PC-9 (cell line): Measurements from ENCODE around the gene CTSW. TPM values are rescaled to one million over a fixed set of nuclear protein-coding genes. Genes with fewer than 3 reads are reported as not detected.
A peak's percentile ranks its signal among the peaks of the same experiment; 100 is the strongest.

Source experiments
- BruUV-seq: library from RNA; stranded (reverse); fragments of 400-500 nt; replicated peaks from 2 replicates; lab custom pipeline; 2021; lab: Mats Ljungman, UMichigan
- CTCF ChIA-PET: fragments of 300-600 bp; sonication (Branson Sonifier 250); formaldehyde crosslinking; loops from one replicate; lab custom pipeline; 2022; ENCODE audit warnings: antibody characterized with exemption; lab: Charles Lee
- POLR2A ChIA-PET: fragments of 300-600 bp; sonication (Branson Sonifier 250); formaldehyde crosslinking; loops from one replicate; lab custom pipeline; 2022; ENCODE audit warnings: antibody characterized with exemption; ENCODE audit not compliant: unreplicated experiment; lab: Charles Lee
- DNase-seq, 2 experiments: peaks; one replicate each; pipeline versions ENCODE4 v3.0.0 to v3.0.0-alpha.2; 2015 to 2022; ENCODE audit warnings: mixed read lengths in 1 of 2
- H2AFZ ChIP-seq: fragments of 200-600 bp; sonication (generic); 2 replicates; pipeline ENCODE4 v1.8.1; 2017; ENCODE audit warnings: antibody characterized with exemption
- H3F3A ChIP-seq: fragments of 200-600 bp; sonication (generic); 2 replicates; pipeline ENCODE4 v1.8.1; 2017; ENCODE audit warnings: antibody characterized with exemption, mild to moderate bottlenecking, low read depth; ENCODE audit not compliant: insufficient read depth
- H3K27ac ChIP-seq: fragments of 200-600 bp; sonication (generic); 2 replicates; pipeline ENCODE4 v1.6.1; 2016; ENCODE audit warnings: mixed run types
- H3K27me3 ChIP-seq: fragments of 200-600 bp; sonication (generic); 2 replicates; pipeline ENCODE4 v1.6.1; 2016; ENCODE audit warnings: low read depth, mixed run types; ENCODE audit not compliant: insufficient read depth
- H3K36me3 ChIP-seq: fragments of 200-600 bp; sonication (generic); 2 replicates; pipeline ENCODE4 v1.6.1; 2016; ENCODE audit warnings: low read depth, mixed run types
- H3K4me1 ChIP-seq: fragments of 200-600 bp; sonication (generic); replicated peaks from 2 replicates; pipeline ENCODE4 v1.6.1; 2016; ENCODE audit warnings: mixed run types; ENCODE audit not compliant: insufficient read depth
- H3K4me2 ChIP-seq: fragments of 200-600 bp; sonication (generic); 2 replicates; pipeline ENCODE4 v1.6.1; 2017; ENCODE audit warnings: mixed run types
- H3K4me3 ChIP-seq: fragments of 200-600 bp; sonication (generic); 2 replicates; pipeline ENCODE4 v1.6.1; 2016; ENCODE audit warnings: mixed run types
- H3K79me2 ChIP-seq: fragments of 200-600 bp; sonication (generic); 2 replicates; pipeline ENCODE4 v1.6.1; 2017; ENCODE audit warnings: low read depth, mixed run types
- H3K9me2 ChIP-seq: fragments of 200-600 bp; sonication (generic); 2 replicates; pipeline ENCODE4 v1.8.1; 2017; ENCODE audit warnings: mild to moderate bottlenecking; ENCODE audit not compliant: insufficient read depth
- H3K9me3 ChIP-seq: fragments of 200-600 bp; sonication (generic); 2 replicates; pipeline ENCODE4 v1.8.1; 2016; ENCODE audit warnings: low read depth; ENCODE audit not compliant: insufficient read depth
- H4K20me1 ChIP-seq: fragments of 200-600 bp; sonication (generic); 2 replicates; pipeline ENCODE4 v1.8.1; 2017; ENCODE audit not compliant: insufficient read depth
- EZH2 ChIP-seq: fragments of 200-600 bp; sonication (generic); IDR thresholded peaks from 2 replicates; pipeline ENCODE4 v1.8.0; 2017; ENCODE audit warnings: antibody characterized with exemption, low read depth
- intact Hi-C: fragments of 100-400 bp; cut with micrococcal nuclease; formaldehyde crosslinking; loops from one replicate; pipeline ENCODE4 v1.10.0; 2022; ENCODE audit not compliant: unreplicated experiment
- total RNA-seq: library from RNA; stranded (reverse); gene quantifications from 2 replicates; pipeline ENCODE4 v1.2.3, GENCODE V29; 2021
- TF ChIP-seq, protein P1 (sequence below): fragments of 200-600 bp; sonication (generic); conservative IDR thresholded peaks from 2 replicates; pipeline ENCODE4 v1.6.1; 2017; ENCODE audit warnings: mixed run types, antibody characterized with exemption, mild to moderate bottlenecking, moderate library complexity

Gene CTSW
- total RNA-seq, 1 experiment from 2014 or later, result not detected

DNA sequence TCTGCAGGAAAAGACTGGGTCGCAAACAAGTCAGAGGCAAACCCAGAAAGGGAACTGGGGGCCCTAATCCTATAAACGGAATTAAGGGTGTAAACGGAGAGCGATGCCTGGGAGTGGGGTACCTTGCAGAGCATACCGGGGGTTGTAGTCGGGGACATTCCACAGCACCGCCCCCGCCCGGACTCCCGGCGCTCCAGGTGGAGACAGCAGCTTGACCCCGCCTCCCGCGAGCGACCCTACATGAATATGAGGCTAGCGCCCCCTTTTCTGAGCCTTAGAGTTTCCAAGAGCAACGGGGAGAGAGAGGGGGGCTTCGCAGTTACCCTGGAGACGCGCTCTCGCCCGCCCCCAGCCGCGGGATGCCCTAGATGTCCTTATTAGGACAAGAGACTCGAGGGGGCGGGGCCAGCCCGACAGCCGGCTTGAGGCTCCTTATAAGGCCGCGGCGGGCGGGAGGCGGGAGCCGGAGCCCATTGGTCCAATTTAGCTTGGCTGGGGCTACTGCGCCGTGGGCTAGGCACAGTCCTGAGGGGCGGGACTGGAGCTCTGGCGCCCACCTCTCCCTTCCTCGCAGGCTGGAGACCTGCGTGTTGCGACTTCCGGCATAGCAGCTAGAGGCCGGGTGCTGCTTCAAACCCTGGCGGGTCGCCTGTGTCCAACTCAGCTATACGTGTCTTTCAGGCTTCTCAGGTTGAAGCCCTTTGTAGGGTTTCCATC is 20.4 kb upstream of the CTSW start:
- Histone ChIP-seq H3K9me2 (no peaks in the 10 kb centered on the region), H3K4me2 (peak overlapping the region; percentile 88), H3K9me3 (no peaks in the 10 kb centered on the region), H2AFZ (peak overlapping the region; percentile 92), H3K4me3 (peak overlapping the region; percentile 96), H3K36me3 (peaks cover 36% of the 10 kb centered on the region), H3F3A (peaks cover 51% of the 10 kb centered on the region), H3K79me2 (peaks cover 61% of the 10 kb centered on the region), H3K27me3 (no peaks in the 10 kb centered on the region), H4K20me1 (peaks cover 32% of the 10 kb centered on the region), H3K4me1 (peaks cover 21% of the 10 kb centered on the region), H3K27ac (peak overlapping the region; percentile 79)
- intact Hi-C loops, result loop anchor here (1.0 to 2.0 kb wide), 4 partner anchors 29 to 244 kb away; partner anchors contain the start of genes FIBP, MAP3K11, OVOL1 and PCNX3
- peak; percentile 96 to 99 for DNase-seq
- CTCF ChIA-PET, result interaction anchor here (0.9 to 2.4 kb wide), 6 partner anchors 26 to 163 kb away, joined by 3 to 24 read pairs (median 8); partner anchors contain the start of genes BANF1, CCDC85B and FIBP
- POLR2A ChIA-PET, result interaction anchor here (0.5 to 1.9 kb wide), 20 partner anchors 26 to 1925 kb away, joined by 3 to 29 read pairs (median 4); partner anchors contain the start of genes CCDC85B, FIBP, KAT5 and PCNX3
- no peak for TF ChIP-seq EZH2
- TF ChIP-seq, protein P1, sequence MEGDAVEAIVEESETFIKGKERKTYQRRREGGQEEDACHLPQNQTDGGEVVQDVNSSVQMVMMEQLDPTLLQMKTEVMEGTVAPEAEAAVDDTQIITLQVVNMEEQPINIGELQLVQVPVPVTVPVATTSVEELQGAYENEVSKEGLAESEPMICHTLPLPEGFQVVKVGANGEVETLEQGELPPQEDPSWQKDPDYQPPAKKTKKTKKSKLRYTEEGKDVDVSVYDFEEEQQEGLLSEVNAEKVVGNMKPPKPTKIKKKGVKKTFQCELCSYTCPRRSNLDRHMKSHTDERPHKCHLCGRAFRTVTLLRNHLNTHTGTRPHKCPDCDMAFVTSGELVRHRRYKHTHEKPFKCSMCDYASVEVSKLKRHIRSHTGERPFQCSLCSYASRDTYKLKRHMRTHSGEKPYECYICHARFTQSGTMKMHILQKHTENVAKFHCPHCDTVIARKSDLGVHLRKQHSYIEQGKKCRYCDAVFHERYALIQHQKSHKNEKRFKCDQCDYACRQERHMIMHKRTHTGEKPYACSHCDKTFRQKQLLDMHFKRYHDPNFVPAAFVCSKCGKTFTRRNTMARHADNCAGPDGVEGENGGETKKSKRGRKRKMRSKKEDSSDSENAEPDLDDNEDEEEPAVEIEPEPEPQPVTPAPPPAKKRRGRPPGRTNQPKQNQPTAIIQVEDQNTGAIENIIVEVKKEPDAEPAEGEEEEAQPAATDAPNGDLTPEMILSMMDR, result peak; percentile 38; the same call in 1 of the 2 replicates
- BruUV-seq, result no TSS peak

DNA sequence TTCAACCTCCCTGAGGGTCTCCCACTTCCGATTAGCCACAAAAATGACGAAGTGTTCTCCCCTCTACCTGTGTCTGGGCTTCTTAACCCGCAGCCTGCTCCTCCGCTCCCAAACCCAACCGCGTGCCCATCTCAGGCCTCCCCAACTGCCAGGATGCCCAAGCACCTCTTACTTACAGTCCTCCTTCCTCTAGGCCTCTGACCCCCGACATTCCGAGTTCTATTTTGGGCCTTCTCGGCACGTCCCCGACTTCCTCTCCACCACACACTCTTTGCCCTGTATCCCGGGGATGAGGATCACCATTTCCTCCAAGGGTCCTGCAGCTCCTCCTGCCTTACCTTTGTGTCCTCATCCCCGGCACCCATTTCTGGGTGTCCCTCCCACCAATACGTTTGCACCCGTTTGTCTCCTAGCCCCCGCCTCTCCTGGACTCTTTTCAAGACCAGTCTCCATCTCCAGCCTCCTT is 19.8 kb upstream of the CTSW start:
- H4K20me1 ChIP-seq, result peaks cover 26% of the 10 kb centered on the region
- intact Hi-C loops, result loop anchor here (1.0 to 2.0 kb wide), 4 partner anchors 28 to 245 kb away; partner anchors contain the start of genes FIBP, MAP3K11, OVOL1 and PCNX3
- POLR2A ChIA-PET, result interaction anchor here (0.5 to 1.9 kb wide), 21 partner anchors 25 to 1926 kb away, joined by 3 to 29 read pairs (median 4); partner anchors contain the start of genes CCDC85B, FIBP, KAT5 and PCNX3
- H2AFZ ChIP-seq, result peak overlapping the region; percentile 92
- peaks cover 35% of the 10 kb centered on the region for H3K36me3 ChIP-seq
- DNase-seq, result no peak
- H3K79me2 ChIP-seq, result peaks cover 55% of the 10 kb centered on the region
- H3F3A ChIP-seq, result peaks cover 45% of the 10 kb centered on the region
- peak overlapping the region; percentile 96 for H3K4me3 ChIP-seq
- CTCF ChIA-PET, result interaction anchor here (0.7 to 2.4 kb wide), 7 partner anchors 25 to 163 kb away, joined by 3 to 24 read pairs (median 5); partner anchors contain the start of genes BANF1, CCDC85B and FIBP
- no peaks in the 10 kb centered on the region for H3K9me2 ChIP-seq
- H3K27ac ChIP-seq, result peak overlapping the region; percentile 79
- TSS peak; percentile 62 for BruUV-seq
- H3K9me3 ChIP-seq, result no peaks in the 10 kb centered on the region
- no peak for TF ChIP-seq EZH2
- TF ChIP-seq, protein P1, result no peak
- no peaks in the 10 kb centered on the region for H3K27me3 ChIP-seq
- H3K4me2 ChIP-seq, result peak overlapping the region; percentile 88
- H3K4me1 ChIP-seq, result peaks cover 21% of the 10 kb centered on the region
